GM20000 (cell line): ENCODE results near the gene PTPN6.

ENCODE experiments used
- DNase-seq: peaks from one replicate; pipeline ENCODE4 v3.0.0; 2012; ENCODE audit warnings: low spot score
- TF ChIP-seq, protein P1 (sequence below): IDR thresholded peaks from 2 replicates; pipeline ENCODE4 v1.5.1; 2012; ENCODE audit warnings: mild to moderate bottlenecking, control low read depth; ENCODE audit errors: extremely low read depth, missing control alignments

PTPN6 gene

DNA sequence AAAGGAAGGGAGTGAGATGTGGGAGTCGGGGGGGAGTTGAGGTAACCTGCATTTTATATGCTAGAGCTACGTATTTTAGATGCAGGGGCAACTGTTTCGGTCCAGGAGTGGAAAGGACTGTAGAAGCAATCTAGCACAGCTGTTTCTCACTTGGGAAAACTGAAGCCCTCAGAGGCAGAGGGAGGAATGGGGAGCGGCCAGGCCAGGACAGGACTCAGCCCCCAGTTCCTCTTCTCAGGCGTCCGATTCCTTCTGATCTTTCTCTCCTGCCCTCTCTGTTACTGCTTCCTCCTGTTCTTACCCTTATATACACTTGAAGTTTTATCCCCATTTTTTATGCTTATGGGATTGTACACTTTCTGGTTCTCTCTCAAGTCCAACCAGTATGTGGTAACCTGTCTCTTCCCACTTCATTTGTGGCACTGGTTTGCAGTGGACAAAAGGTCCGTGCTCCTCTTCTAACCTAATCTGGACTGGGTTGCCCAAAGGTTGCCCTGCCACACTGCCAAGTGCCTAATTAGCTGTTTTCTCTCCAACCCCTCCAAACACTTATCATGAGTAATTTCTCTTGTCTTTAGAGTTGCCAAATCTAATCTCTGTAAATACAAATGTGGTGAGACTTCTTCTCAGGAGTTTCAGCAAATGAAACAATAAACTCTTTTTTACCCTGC is 50.9 kb downstream of the PTPN6 start:
- no peak for DNase-seq
- TF ChIP-seq, protein P1, sequence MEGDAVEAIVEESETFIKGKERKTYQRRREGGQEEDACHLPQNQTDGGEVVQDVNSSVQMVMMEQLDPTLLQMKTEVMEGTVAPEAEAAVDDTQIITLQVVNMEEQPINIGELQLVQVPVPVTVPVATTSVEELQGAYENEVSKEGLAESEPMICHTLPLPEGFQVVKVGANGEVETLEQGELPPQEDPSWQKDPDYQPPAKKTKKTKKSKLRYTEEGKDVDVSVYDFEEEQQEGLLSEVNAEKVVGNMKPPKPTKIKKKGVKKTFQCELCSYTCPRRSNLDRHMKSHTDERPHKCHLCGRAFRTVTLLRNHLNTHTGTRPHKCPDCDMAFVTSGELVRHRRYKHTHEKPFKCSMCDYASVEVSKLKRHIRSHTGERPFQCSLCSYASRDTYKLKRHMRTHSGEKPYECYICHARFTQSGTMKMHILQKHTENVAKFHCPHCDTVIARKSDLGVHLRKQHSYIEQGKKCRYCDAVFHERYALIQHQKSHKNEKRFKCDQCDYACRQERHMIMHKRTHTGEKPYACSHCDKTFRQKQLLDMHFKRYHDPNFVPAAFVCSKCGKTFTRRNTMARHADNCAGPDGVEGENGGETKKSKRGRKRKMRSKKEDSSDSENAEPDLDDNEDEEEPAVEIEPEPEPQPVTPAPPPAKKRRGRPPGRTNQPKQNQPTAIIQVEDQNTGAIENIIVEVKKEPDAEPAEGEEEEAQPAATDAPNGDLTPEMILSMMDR: no peak

DNA sequence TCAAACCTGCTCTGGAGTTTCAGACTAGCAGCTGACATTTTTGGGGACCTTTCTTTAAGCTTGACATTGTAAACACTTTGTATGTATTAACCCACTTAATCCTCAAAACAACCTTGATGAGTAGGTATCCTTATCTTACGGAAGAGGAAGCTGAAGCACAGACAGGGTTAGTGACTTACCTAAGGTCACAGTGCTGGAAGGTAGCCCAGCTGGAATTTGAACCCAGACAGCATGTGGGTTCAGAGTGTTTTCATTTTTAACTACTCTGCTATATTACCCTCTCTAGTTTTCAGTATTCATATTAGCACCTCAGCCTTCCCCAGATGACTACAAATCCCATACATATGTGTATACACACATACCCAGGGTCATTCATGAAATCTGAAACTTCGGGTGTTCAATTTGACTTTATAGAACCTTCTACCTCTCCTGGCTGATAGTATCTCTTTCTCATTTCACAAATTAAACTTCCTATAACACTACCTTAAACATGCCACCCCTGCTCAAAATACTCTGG is 53.2 kb downstream of the PTPN6 start:
- no peak for DNase-seq
- TF ChIP-seq, protein P1: no peak

DNA sequence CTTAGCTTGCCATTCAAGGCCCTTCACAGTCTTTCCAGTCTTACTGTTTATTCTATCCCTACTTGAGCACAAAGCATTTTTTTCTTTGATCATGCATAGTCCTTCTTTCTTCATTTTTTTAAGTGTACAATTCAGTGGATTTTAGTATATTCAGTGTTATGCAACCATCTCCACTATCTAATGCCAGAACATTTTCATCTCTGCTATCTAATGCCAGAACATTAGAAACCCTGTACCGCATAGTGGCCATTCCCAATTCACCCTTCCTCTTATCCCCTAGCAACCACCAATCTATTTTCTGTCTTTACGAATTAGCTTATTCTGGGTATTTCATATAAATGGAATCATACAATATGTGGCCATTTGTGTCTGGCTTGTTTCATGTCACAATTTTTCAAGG is 53.7 kb downstream of the PTPN6 start:
- TF ChIP-seq, protein P1: no peak
- DNase-seq: no peak

DNA sequence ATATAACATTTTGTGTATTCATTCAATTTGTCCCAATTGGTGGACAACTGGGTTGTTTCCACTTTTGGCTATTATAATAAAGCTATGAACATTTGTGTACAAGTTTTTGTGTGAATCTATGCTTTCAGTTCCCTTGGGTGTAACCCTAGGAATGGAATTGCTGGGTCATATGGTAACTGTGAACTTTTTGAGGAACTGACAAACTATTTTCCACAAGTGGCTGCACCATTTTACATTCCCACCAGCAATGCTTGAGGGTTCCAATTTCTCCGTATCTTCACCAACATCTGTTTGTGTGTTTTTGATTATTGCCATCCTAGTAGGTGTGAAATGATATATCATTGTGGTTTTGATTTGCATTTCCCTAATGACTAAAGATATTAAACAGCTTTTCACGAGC is 54.2 kb downstream of the PTPN6 start:
- no peak for DNase-seq
- TF ChIP-seq, protein P1: no peak

DNA sequence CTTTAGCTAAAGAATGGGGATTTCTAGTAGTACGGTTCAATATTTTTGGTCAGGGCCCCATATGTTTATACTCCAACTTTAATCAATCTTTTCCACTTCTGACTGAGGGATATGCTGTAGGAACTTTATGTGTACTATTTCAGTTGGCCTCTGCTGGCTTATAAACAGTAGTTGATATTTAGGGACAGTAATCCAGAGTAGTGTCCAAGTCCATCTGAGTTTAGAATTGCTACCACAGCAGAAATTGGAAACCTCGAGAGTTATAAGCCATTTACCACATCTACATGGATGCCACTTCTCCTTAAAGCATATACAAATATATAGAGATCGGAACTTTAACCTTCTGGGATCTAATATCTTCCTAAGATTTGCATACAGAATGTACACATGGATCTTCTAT is 55.5 kb downstream of the PTPN6 start:
- no peak for DNase-seq
- TF ChIP-seq, protein P1: no peak

DNA sequence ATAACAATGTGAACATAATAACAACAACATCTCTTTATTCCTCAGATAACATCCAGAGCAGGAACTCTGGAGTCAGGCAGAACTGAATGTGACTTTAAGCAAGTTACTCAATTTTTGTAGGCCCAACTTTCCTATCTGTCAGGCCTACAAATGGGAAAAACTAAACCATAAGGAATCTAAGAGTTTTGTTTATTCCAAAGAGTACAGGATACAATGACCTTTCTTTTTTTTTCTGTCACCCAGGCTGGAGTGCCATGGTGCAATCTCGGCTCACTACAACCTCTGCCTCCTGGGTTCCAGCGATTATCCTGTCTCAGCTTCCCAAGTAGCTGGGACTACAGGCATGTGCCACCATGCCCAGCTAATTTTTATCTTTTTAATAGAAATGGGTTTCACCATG is 57.7 kb downstream of the PTPN6 start:
- no peak for DNase-seq
- TF ChIP-seq, protein P1: no peak

DNA sequence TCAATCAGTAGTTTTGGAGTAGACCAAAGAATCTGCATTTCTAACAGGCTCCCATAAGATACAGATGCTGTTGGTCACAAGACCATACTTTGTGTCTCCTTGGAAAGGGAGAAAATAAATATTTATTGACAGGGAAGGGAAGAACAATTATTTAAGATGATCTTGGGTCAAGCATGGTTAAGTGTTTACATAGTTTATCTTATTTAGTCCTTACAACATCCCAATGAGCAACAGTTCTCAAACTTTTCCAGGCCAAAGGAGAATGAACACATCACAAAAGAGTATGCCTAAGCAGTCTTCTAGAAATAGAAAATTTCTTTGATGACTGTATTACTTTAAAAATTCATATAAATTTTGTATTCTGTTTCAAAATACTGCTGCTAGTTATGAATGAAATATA is 58.4 kb downstream of the PTPN6 start:
- DNase-seq: no peak

More for the DNA sequence above, 58.4 kb downstream of the PTPN6 start:
- TF ChIP-seq, protein P1: no peak
